GM10248 (cell line): ENCODE data around the gene NPDC1.

Experiments used
- CTCF ChIA-PET: fragments of 300-600 bp; sonication (Branson Sonifier 250); formaldehyde crosslinking; extraction: SDS; loops from one replicate; lab custom pipeline; 2021; ENCODE audit warnings: antibody characterized with exemption; lab: Yijun Ruan, JAX
- POLR2A ChIA-PET: fragments of 350-650 bp; sonication (Branson Sonifier 250); formaldehyde crosslinking; extraction: SDS; loops from one replicate; lab custom pipeline; 2020; ENCODE audit warnings: antibody characterized with exemption; lab: Yijun Ruan, JAX
- DNase-seq: peaks from one replicate; pipeline ENCODE4 v3.0.0; 2012; ENCODE audit errors: extremely low spot score
- TF ChIP-seq, protein P1 (sequence below): IDR thresholded peaks from 2 replicates; pipeline ENCODE4 v1.5.1; 2012; ENCODE audit warnings: mild to moderate bottlenecking, low read depth; ENCODE audit errors: extremely low read depth, missing control alignments, control extremely low read depth

Gene NPDC1

DNA sequence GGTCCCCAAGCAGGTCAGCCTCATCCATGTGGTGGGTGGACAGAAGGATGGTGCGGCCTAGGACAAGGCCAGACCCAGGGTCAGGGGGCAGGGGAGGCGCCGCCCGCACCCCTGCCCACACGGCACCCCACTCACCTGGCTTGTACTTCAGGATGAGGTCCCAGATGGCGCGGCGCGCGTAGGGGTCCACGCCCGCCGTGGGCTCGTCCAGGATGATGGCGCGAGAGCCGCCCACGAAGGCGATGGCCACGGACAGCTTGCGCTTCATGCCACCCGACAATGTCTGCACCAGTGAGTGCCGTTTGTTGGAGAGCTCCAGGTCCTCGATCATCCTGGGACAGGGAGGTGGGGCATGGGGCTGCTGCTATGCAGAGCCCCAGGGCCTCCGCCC is 30.4 kb downstream of the NPDC1 start:
- CTCF ChIA-PET, result interaction anchor here (1.3 to 1.5 kb wide), 3 partner anchors 14 to 48 kb away, joined by 3 to 7 read pairs (median 3); partner anchors contain the start of gene ABCA2
- POLR2A ChIA-PET, result no interaction called here
- no peak for DNase-seq
- TF ChIP-seq, protein P1, sequence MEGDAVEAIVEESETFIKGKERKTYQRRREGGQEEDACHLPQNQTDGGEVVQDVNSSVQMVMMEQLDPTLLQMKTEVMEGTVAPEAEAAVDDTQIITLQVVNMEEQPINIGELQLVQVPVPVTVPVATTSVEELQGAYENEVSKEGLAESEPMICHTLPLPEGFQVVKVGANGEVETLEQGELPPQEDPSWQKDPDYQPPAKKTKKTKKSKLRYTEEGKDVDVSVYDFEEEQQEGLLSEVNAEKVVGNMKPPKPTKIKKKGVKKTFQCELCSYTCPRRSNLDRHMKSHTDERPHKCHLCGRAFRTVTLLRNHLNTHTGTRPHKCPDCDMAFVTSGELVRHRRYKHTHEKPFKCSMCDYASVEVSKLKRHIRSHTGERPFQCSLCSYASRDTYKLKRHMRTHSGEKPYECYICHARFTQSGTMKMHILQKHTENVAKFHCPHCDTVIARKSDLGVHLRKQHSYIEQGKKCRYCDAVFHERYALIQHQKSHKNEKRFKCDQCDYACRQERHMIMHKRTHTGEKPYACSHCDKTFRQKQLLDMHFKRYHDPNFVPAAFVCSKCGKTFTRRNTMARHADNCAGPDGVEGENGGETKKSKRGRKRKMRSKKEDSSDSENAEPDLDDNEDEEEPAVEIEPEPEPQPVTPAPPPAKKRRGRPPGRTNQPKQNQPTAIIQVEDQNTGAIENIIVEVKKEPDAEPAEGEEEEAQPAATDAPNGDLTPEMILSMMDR, result no peak

DNA sequence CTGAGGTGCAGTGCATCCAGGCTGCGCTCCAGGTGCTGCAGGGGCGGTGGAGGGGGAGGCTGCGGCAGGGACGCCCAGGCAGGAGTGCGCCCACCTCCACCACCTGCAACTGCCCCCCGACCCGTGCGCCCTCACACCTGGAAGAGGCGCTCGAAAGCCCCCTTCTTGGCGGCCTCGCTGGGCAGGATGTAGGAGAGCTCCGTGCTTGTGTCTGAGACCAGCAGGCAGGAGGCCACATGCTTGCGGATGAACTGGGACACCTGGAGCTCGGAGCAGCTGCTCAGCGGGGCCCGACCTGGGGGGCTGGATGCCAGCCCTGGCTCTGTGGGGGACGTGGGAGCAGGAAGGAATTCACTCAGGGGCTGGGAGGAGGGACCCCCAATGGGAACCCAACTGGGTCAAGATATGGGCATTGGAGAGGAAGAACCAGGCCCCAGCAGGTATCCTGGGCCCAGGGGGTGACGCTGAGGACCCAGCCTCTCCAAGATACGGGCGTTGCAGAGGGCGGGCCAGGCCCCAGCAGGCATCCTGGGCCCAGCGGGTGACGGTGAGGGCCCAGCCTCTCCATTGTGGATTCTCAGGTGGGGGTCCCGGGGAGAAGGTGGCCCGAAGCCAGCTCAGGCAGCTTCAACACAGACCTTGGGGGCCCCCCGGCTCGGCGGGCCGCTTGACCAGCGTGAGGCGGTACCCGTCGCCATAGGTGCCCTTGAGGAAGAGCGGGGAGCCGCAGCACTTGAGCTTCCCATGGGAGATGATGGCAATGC is 31.0 kb downstream of the NPDC1 start:
- TF ChIP-seq, protein P1, result no peak
- CTCF ChIA-PET, result interaction anchor here (0.9 to 1.5 kb wide), 4 partner anchors 11 to 49 kb away, joined by 3 to 7 read pairs (median 3); partner anchors contain the start of gene ABCA2
- POLR2A ChIA-PET, result no interaction called here
- no peak for DNase-seq

DNA sequence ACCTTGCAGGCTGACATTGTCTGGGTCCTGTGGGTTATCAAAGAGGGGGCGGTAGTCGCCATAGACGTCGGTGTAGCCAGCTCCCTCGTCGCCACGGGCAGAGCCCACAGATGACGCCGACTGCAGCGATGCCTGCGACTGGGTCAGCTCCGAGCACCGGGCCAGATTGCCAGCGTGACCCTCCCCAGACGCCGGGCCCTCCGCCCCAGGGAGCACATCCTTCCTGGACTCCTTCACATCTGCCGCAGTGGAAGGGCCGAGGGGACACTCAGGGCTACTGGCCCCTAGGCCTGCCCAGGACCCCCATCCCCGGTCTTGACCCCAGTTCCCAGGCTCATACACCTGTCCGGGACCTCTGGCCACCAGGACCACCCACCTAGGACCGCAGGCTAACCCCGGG is 31.8 kb downstream of the NPDC1 start:
- DNase-seq, result no peak
- TF ChIP-seq, protein P1, result no peak
- ChIA-PET POLR2A (no interaction called here), CTCF (interaction anchor here (0.9 to 1.3 kb wide), 2 partner anchors 12 to 21 kb away, joined by 3 read pairs; no protein-coding TSS in a partner anchor)

DNA sequence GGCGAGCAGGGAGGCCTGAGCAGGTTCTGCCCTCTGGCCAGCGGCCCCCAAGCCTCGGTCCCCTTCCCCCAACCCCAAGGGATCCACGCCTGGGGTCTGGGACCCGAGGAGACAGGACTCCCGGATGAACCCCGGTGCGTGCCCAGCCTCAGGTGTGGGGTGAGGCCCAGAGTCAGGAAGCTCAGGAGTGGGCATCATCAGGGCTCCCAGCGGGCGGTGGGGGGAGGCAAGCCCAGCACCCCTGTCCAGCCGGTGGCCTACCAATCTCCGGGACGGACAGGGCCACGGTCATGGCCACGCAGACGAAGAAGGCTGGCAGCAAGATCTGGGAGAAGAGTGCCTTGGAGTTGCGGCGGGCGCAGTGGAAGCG is 32.4 kb downstream of the NPDC1 start:
- POLR2A ChIA-PET, result no interaction called here
- CTCF ChIA-PET, result no interaction called here
- TF ChIP-seq, protein P1, result no peak

DNA sequence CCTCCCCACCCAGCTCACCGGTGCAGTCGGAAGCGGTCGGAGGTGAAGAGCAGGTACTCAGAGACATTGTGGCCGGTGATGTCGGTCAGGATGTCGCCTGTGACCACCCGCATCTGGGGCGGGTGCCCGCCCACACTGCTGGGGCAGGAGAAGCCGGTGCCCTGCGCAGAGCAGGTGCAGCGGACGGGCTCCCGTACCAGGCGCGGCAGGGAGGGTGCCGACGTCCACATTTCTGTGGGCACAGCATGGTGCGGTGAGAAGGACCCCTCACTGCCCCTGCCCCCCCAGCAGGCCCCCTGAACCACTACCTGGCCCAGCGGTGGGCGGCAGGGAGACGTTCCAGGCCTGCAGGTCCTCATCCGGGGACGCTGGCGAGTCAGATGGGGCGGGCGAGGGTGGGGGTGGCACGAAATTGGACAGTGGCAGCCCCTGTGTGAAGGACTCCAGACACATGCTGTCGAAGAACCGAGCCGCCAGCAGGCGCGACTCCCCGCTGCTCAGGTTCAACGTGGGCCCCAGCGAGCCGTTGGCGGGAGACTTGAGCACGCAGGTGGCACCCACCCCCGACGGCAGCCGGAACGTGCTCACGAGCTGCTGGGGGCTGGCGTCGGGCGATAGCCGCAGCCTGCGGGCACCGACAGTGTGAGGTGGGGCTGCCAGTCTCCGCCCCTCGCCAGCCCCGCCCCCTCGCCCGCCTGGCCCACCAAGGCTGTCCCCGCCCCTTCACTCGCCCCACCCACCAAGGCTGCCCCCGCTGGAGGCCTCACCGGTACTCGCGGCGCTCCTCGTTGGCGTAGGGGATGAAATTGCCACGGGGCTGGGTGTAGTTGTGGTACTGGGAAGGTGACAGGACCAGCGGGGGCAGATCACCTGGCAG is 33.0 kb downstream of the NPDC1 start:
- CTCF ChIA-PET, result interaction anchor here (2.3 kb wide), 1 partner anchor 16 kb away, joined by 9 read pairs; no protein-coding TSS in a partner anchor

More for the DNA sequence above, 32.4 kb downstream of the NPDC1 start:
- no peak for DNase-seq

More for the DNA sequence above, 33.0 kb downstream of the NPDC1 start:
- TF ChIP-seq, protein P1, result no peak
- no peak for DNase-seq
- POLR2A ChIA-PET, result no interaction called here
